Prostate gland (tissue), 2 donors: ENCODE results near the gene ARHGDIG. TPM values are rescaled to one million over a fixed set of nuclear protein-coding genes. Genes with fewer than 3 reads are reported as not detected.

Experiments used
- DNase-seq: peaks from one replicate; pipeline ENCODE4 v3.0.0-alpha.2; 2019; ENCODE audit warnings: low spot score
- H3K27ac ChIP-seq, 2 donors: fragments of 200-600 bp; sonication (generic); 2 replicates each; pipeline ENCODE4 v1.5.1; 2017 to 2019
- H3K27me3 ChIP-seq: fragments of 200-600 bp; sonication (generic); replicated peaks from 2 replicates; pipeline ENCODE4 v1.5.1; 2019; ENCODE audit not compliant: insufficient read depth
- H3K36me3 ChIP-seq, 2 donors: fragments of 200-600 bp; sonication (generic); 1 replicate in 1 of 2; 2 replicates in 1 of 2; pipeline versions ENCODE4 v1.5.1 to v1.8.1; 2017 to 2019
- H3K4me1 ChIP-seq: fragments of 200-600 bp; sonication (generic); replicated peaks from 2 replicates; pipeline ENCODE4 v1.5.1; 2019
- H3K4me3 ChIP-seq, 2 donors: fragments of 200-600 bp; sonication (generic); 2 replicates each; pipeline ENCODE4 v1.5.1; 2017 to 2019
- H3K9me3 ChIP-seq: fragments of 200-600 bp; sonication (generic); 2 replicates; pipeline ENCODE4 v1.5.1; 2017
- CTCF ChIP-seq, 4 experiments: fragments of 200-600 bp in 2 of 4; fragments of 450-650 bp in 2 of 4; sonication (generic) in 2 of 4; IDR thresholded peaks; 1 replicate in 3 of 4; 2 replicates in 1 of 4; pipeline ENCODE4 v1.5.1; 2016 to 2019; ENCODE audit warnings: antibody characterized with exemption in 4 of 4, mild to moderate bottlenecking in 2 of 4, moderate library complexity in 2 of 4
- POLR2A ChIP-seq: fragments of 450-650 bp; IDR thresholded peaks from one replicate; pipeline ENCODE4 v1.6.1; 2016; ENCODE audit warnings: antibody characterized with exemption, mild to moderate bottlenecking
- POLR2AphosphoS5 ChIP-seq: sonication (generic); formaldehyde crosslinking; IDR thresholded peaks from one replicate; pipeline ENCODE4 v1.6.1; 2017; ENCODE audit warnings: antibody characterized with exemption
- WGBS: methylation state at CpG from one replicate; pipeline ENCODE4 v1.1.5; 2018; 5-methylcytosine and 5-hydroxymethylcytosine counted together
- intact Hi-C: fragments of 100-400 bp; cut with DNase I; formaldehyde crosslinking; loops from one replicate; pipeline ENCODE4 v1.14.2; 2022
- total RNA-seq, 2 donors: library from RNA; depleted of rRNA; stranded (reverse); fragments of >200 nt; gene quantifications; one replicate each; pipeline ENCODE4 v1.1.0, GENCODE V29; 2016

The ARHGDIG gene
- total RNA-seq, 2 donors from 2014 or later = 0.41 to 7.0 TPM

- H3K27ac ChIP-seq = no peak overlapping the region
- DNase-seq = no peak
- no peak overlapping the region for H3K4me3 ChIP-seq
- no peaks in the 10 kb centered on the region for H3K9me3 ChIP-seq
- peaks cover 4% of the 10 kb centered on the region for H3K4me1 ChIP-seq
- intact Hi-C loops = no loop called here
- no peak for TF ChIP-seq CTCF (IDR thresholded peaks at IDR 0.05)
- TF ChIP-seq POLR2AphosphoS5 = no peak
- no peak for TF ChIP-seq POLR2A
- WGBS = 75% methylated on average over 23 of the region's 36 CpGs
- H3K27me3 ChIP-seq = no peaks in the 10 kb centered on the region
- H3K36me3 ChIP-seq = no peaks in the 10 kb centered on the region
Observed at GRCh38 chr16:272633-273546, 7.5 kb upstream of the ARHGDIG start.

GRCh38 chr16:273547-274421, 6.6 kb upstream of the ARHGDIG start:
- TF ChIP-seq POLR2A (no peak), POLR2AphosphoS5 (no peak), CTCF (IDR thresholded peaks at IDR 0.05) (no peak)
- intact Hi-C loops = no loop called here
- H3K27me3 ChIP-seq = no peaks in the 10 kb centered on the region
- no peaks in the 10 kb centered on the region for H3K9me3 ChIP-seq
- 86% methylated on average over 15 of the region's 30 CpGs for WGBS
- no peaks in the 10 kb centered on the region for H3K36me3 ChIP-seq
- no peak for DNase-seq
- H3K4me1 ChIP-seq = peaks cover 4% of the 10 kb centered on the region
- H3K27ac ChIP-seq = no peak overlapping the region
- no peak overlapping the region for H3K4me3 ChIP-seq

- intact Hi-C loops = no loop called here
- H3K36me3 ChIP-seq = no peaks in the 10 kb centered on the region
- DNase-seq = no peak
- H3K9me3 ChIP-seq = no peaks in the 10 kb centered on the region
- TF ChIP-seq CTCF (IDR thresholded peaks at IDR 0.05) = no peak
- no peak for TF ChIP-seq POLR2A
- TF ChIP-seq POLR2AphosphoS5 = no peak
- no peak overlapping the region for H3K27ac ChIP-seq
- no peaks in the 10 kb centered on the region for H3K27me3 ChIP-seq
- peaks cover 4% of the 10 kb centered on the region for H3K4me1 ChIP-seq
- WGBS = under 1% methylated on average over 35 of the region's 58 CpGs
- peak overlapping the region; percentile 29 to 42 for H3K4me3 ChIP-seq
Observed at GRCh38 chr16:275041-275641, 5.2 kb upstream of the ARHGDIG start.

GRCh38 chr16:275786-276232, 4.6 kb upstream of the ARHGDIG start, which contains the start of gene RGS11:
Gene RGS11 (minus strand): TSS chr16:275944. CDS start chr16:275911, 33 bp downstream.
- Histone ChIP-seq H3K4me1 (peaks cover 6% of the 10 kb centered on the region), H3K36me3 (no peaks in the 10 kb centered on the region), H3K9me3 (no peaks in the 10 kb centered on the region), H3K4me3 (peak within 1 kb of the TSS; percentile 29 to 42), H3K27me3 (no peaks in the 10 kb centered on the region), H3K27ac (no peak within 1 kb of the TSS)
- DNase-seq = no peak
- intact Hi-C loops = no loop called here
- WGBS = 6% methylated on average over 35 of the region's 56 CpGs
- TF ChIP-seq CTCF (IDR thresholded peaks at IDR 0.05) = no peak
- TF ChIP-seq POLR2A = no peak
- TF ChIP-seq POLR2AphosphoS5 = no peak
